ENCODE results near the gene MSH6.

The MSH6 gene

DNA sequence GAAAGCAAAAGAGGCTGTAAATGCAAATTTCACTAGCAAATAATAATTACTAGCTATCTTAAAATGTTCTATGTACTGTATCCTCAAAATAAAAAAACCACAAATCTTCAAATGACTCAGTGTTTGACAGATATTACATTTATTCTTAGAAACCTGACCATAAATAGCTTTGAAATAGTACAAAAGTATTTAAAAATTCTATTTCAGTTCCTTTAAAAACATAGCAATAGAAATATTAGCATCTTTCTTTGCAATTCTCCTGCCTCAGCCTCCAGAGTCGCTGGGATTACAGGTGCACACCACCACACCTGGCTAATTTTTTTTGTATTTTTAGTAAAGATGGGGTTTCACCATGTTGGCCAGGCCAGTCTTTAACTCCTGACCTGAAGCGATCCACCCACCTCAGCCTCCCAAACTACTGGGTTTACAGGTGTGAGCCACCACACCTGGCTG, 50.6 kb downstream of the MSH6 start:
- Histone ChIP-seq H3K27ac (no peak overlapping the region), H3K36me3 (replicated peaks) (peaks cover 23% of the 10 kb centered on the region), H3K27me3 (replicated peaks) (no peaks in the 10 kb centered on the region), H3K4me3 (ENCODE audit: low read depth, low read length) (no peak overlapping the region)
- TF ChIP-seq CTCF (IDR thresholded peaks at IDR 0.05; ENCODE audit: low read depth, low read length, missing control alignments): no peak
- DNase-seq: no peak
- in situ Hi-C loops (cut with HindIII; ENCODE audit: low pct_ligation_motif_present, low sequenced_read_pairs): no loop called here

DNA sequence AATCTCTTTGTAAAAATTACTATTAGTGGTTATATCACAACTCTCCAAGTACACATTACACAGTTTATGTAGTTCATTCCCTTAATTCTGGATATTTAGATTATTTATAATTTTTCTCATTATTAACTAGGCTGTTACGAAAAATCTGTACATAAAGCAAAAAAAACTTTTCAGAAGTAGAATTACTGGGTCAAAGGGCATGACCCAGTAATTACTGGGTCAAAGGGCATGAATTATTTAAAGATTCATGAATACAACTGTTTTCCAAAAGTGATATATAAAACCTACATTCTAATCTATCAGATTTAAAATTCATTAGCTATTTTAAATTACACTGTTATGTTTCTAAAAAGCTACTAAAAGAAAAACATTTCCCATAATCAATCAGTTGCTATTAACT, 55.3 kb downstream of the MSH6 start:
- peaks cover 15% of the 10 kb centered on the region for H3K36me3 ChIP-seq (replicated peaks)
- no peaks in the 10 kb centered on the region for H3K27me3 ChIP-seq (replicated peaks)
- H3K4me3 ChIP-seq (ENCODE audit: low read depth, low read length): no peak overlapping the region
- DNase-seq: no peak
- no peak overlapping the region for H3K27ac ChIP-seq
- in situ Hi-C loops (cut with HindIII; ENCODE audit: low pct_ligation_motif_present, low sequenced_read_pairs): no loop called here
- TF ChIP-seq CTCF (IDR thresholded peaks at IDR 0.05; ENCODE audit: low read depth, low read length, missing control alignments): no peak

GRCh38 chr2:47838686-47839085, 55.7 kb downstream of the MSH6 start:
- Histone ChIP-seq H3K4me3 (ENCODE audit: low read depth, low read length) (no peak overlapping the region), H3K27ac (no peak overlapping the region), H3K27me3 (replicated peaks) (no peaks in the 10 kb centered on the region), H3K36me3 (replicated peaks) (peaks cover 15% of the 10 kb centered on the region)
- no peak for TF ChIP-seq CTCF (IDR thresholded peaks at IDR 0.05; ENCODE audit: low read depth, low read length, missing control alignments)
- no peak for DNase-seq
- in situ Hi-C loops (cut with HindIII; ENCODE audit: low pct_ligation_motif_present, low sequenced_read_pairs): no loop called here

DNA sequence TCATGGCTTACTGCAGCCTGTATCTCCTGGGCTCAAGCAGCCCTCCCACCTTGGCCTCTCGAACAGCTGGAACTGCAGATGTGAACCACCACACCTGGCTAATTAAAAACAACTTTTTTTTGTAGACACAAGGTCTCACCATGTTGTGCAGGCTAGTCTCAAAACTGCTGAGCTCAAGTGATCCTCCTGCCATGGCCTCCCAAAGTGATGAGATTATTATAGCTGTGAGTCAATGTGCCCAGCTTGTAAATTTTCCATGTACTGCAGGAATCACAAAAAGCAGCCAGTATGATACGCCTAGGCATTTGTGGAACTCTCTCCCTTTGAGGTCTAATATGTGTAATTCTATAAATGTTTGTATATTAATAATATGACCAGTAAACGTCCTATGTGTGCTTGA, 59.9 kb downstream of the MSH6 start:
- Histone ChIP-seq H3K27me3 (replicated peaks) (no peaks in the 10 kb centered on the region), H3K4me3 (ENCODE audit: low read depth, low read length) (no peak overlapping the region), H3K27ac (no peak overlapping the region), H3K36me3 (replicated peaks) (peaks cover 2% of the 10 kb centered on the region)
- DNase-seq: no peak
- no peak for TF ChIP-seq CTCF (IDR thresholded peaks at IDR 0.05; ENCODE audit: low read depth, low read length, missing control alignments)
- in situ Hi-C loops (cut with HindIII; ENCODE audit: low pct_ligation_motif_present, low sequenced_read_pairs): no loop called here

DNA sequence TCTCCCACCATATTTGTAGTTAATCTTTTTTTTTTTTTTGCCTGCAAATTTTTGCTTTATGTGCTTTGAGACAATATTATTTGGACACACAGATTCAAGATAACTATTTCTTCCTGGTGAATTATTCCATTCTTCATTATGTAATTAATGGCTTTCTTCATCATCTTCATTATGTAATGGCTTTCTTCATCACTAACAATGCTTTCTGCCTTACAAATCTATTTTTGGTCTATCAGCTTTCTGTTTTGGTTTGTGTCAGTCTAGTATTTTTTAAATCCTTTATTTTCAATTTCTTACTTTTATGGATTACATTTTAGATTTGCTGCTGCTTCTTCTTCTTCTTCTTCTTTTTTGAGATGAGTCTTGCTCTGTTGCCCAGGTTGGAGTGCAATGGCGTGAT, 60.5 kb downstream of the MSH6 start:
- no peak for DNase-seq
- Histone ChIP-seq H3K27ac (no peak overlapping the region), H3K36me3 (replicated peaks) (peaks cover 2% of the 10 kb centered on the region), H3K27me3 (replicated peaks) (no peaks in the 10 kb centered on the region), H3K4me3 (ENCODE audit: low read depth, low read length) (no peak overlapping the region)
- TF ChIP-seq CTCF (IDR thresholded peaks at IDR 0.05; ENCODE audit: low read depth, low read length, missing control alignments): no peak
- in situ Hi-C loops (cut with HindIII; ENCODE audit: low pct_ligation_motif_present, low sequenced_read_pairs): no loop called here

- TF ChIP-seq CTCF (IDR thresholded peaks at IDR 0.05; ENCODE audit: low read depth, low read length, missing control alignments): no peak
- peaks cover 2% of the 10 kb centered on the region for H3K36me3 ChIP-seq (replicated peaks)
- no peak overlapping the region for H3K27ac ChIP-seq
- no peaks in the 10 kb centered on the region for H3K27me3 ChIP-seq (replicated peaks)
- in situ Hi-C loops (cut with HindIII; ENCODE audit: low pct_ligation_motif_present, low sequenced_read_pairs): no loop called here
- no peak for DNase-seq
- no peak overlapping the region for H3K4me3 ChIP-seq (ENCODE audit: low read depth, low read length)
Observed at GRCh38 chr2:47844162-47844561, 61.2 kb downstream of the MSH6 start.

Data from brain microvascular endothelial cell (primary cell).